Endothelial cell of umbilical vein (primary cell): Measurements from ENCODE around the gene SLC39A11. TPM values are rescaled to one million over a fixed set of nuclear protein-coding genes. Genes with fewer than 3 reads are reported as not detected.

ENCODE experiments used
- BruUV-seq: library from RNA; stranded (reverse); fragments of 400-500 nt; replicated peaks from 2 replicates; lab custom pipeline; 2021; lab: Mats Ljungman, UMichigan
- CTCF ChIA-PET: fragments of 300-600, 350-600 bp; sonication (Branson Sonifier 250); formaldehyde crosslinking; loops from one replicate; lab custom pipeline; 2021; ENCODE audit warnings: antibody characterized with exemption, inconsistent platforms; lab: Charles Lee
- POLR2A ChIA-PET: fragments of 300-600, 350-600 bp; sonication (Branson Sonifier 250); formaldehyde crosslinking; loops from one replicate; lab custom pipeline; 2021; ENCODE audit warnings: antibody characterized with exemption, inconsistent platforms; lab: Charles Lee
- DNase-seq: peaks from one replicate; pipeline ENCODE4 v3.0.0-alpha.2; 2011; ENCODE audit warnings: low read depth, low spot score
- FAIRE-seq: peaks from 2 replicates; lab custom pipeline; 2011; peaks lifted over from hg19 to GRCh38; lab: Jason Lieb, UNC
- H2AFZ ChIP-seq: 2 replicates; pipeline ENCODE4 v1.6.0; 2012; ENCODE audit warnings: low read depth, low read length, control low read depth, inconsistent platforms
- H3K27ac ChIP-seq: 2 replicates; pipeline ENCODE4 v1.5.1; 2011; ENCODE audit warnings: low read depth, mild to moderate bottlenecking, control low read depth, low read length, moderate library complexity; ENCODE audit not compliant: insufficient read depth
- H3K27me3 ChIP-seq, 2 experiments: 2 replicates each; pipeline versions ENCODE4 v1.6.0 to v1.6.1; 2011; ENCODE audit warnings: low read length in 2 of 2, mixed read lengths in 1 of 2; ENCODE audit not compliant: control insufficient read depth in 2 of 2, insufficient read depth in 2 of 2
- H3K36me3 ChIP-seq, 2 experiments: 2 replicates in 1 of 2; 3 replicates in 1 of 2; pipeline ENCODE4 v1.5.1; 2011; ENCODE audit warnings: low read length in 2 of 2, mild to moderate bottlenecking in 1 of 2, moderate library complexity in 1 of 2; ENCODE audit not compliant: control insufficient read depth in 2 of 2, insufficient read depth in 2 of 2; ENCODE audit errors: extremely low read depth in 1 of 2
- H3K4me1 ChIP-seq: 3 replicates; pipeline ENCODE4 v1.5.1; 2011; ENCODE audit warnings: mild to moderate bottlenecking, low read length; ENCODE audit not compliant: control insufficient read depth, insufficient read depth; ENCODE audit errors: extremely low read depth
- H3K4me2 ChIP-seq: 2 replicates; pipeline ENCODE4 v1.6.1; 2011; ENCODE audit warnings: low read length, control low read depth, mixed read lengths; ENCODE audit not compliant: insufficient read depth
- H3K4me3 ChIP-seq, 3 experiments: fragments of 200-600 bp in 1 of 3; sonication (generic), shearing (Covaris generic) in 1 of 3; replicated peaks in 1 of 3; 2 replicates each; pipeline ENCODE4 v1.5.1; 2011 to 2016; ENCODE audit warnings: control low read depth in 3 of 3, low read length in 3 of 3, mild to moderate bottlenecking in 2 of 3, inconsistent platforms in 1 of 3, low read depth in 1 of 3, moderate library complexity in 1 of 3; ENCODE audit not compliant: insufficient read depth in 1 of 3
- H3K79me2 ChIP-seq: 2 replicates; pipeline ENCODE4 v1.6.0; 2012; ENCODE audit warnings: low read length, inconsistent platforms; ENCODE audit not compliant: control insufficient read depth, insufficient read depth
- H3K9ac ChIP-seq: replicated peaks from 2 replicates; pipeline ENCODE3; 2011; ENCODE audit warnings: low read length, control low read depth; ENCODE audit not compliant: insufficient read depth; ENCODE audit errors: extremely low read depth
- H3K9me1 ChIP-seq: replicated peaks from 3 replicates; pipeline ENCODE4 v1.6.0; 2011; ENCODE audit warnings: mild to moderate bottlenecking, low read length; ENCODE audit not compliant: control insufficient read depth, insufficient read depth; ENCODE audit errors: extremely low read depth
- H3K9me3 ChIP-seq: replicated peaks from 2 replicates; pipeline ENCODE4 v1.5.1; 2012; ENCODE audit warnings: low read length, inconsistent platforms; ENCODE audit not compliant: control insufficient read depth, insufficient read depth
- H4K20me1 ChIP-seq: replicated peaks from 2 replicates; pipeline ENCODE3; 2011; ENCODE audit warnings: mild to moderate bottlenecking, low read length; ENCODE audit not compliant: control insufficient read depth, insufficient read depth; ENCODE audit errors: extremely low read depth
- EZH2 ChIP-seq: IDR thresholded peaks from 2 replicates; pipeline ENCODE4 v1.6.1; 2012; ENCODE audit warnings: borderline replicate concordance, low read depth, mild to moderate bottlenecking, moderate library complexity, low read length, inconsistent platforms; ENCODE audit not compliant: severe bottlenecking
- FOS ChIP-seq: IDR thresholded peaks from 2 replicates; pipeline ENCODE4 v1.6.1; 2011; ENCODE audit warnings: mild to moderate bottlenecking, low read length, moderate library complexity, borderline replicate concordance; ENCODE audit not compliant: insufficient read depth
- GATA2 ChIP-seq: IDR thresholded peaks from 2 replicates; pipeline ENCODE4 v1.7.0; 2011; ENCODE audit warnings: low read depth, mild to moderate bottlenecking, moderate library complexity, mixed read lengths, low read length; ENCODE audit not compliant: insufficient read length, insufficient read depth
- JUN ChIP-seq: IDR thresholded peaks from 2 replicates; pipeline ENCODE4 v1.6.1; 2011; ENCODE audit warnings: borderline replicate concordance, low read depth; ENCODE audit not compliant: insufficient read length, insufficient read depth
- MAX ChIP-seq: IDR thresholded peaks from 2 replicates; pipeline ENCODE4 v1.6.1; 2011; ENCODE audit not compliant: insufficient read depth, insufficient read length
- MYC ChIP-seq: IDR thresholded peaks from one replicate; pipeline ENCODE4 v1.6.1; 2011; ENCODE audit warnings: mild to moderate bottlenecking, low read depth, low read length
- POLR2A ChIP-seq: IDR thresholded peaks from 2 replicates; pipeline ENCODE4 v1.6.1; 2012; ENCODE audit warnings: low read depth, mild to moderate bottlenecking, control low read depth, low read length
- POLR2AphosphoS5 ChIP-seq: IDR thresholded peaks from 2 replicates; pipeline ENCODE4 v1.6.1; 2012; ENCODE audit warnings: low read depth, mild to moderate bottlenecking, control low read depth, low read length, moderate library complexity; ENCODE audit not compliant: insufficient read depth
- dilution Hi-C: fragments of 300-500 bp; cut with MboI; formaldehyde crosslinking; loops from one replicate; pipeline ENCODE4 v1.15.0; 2019; ENCODE audit warnings: low sequenced_read_pairs; ENCODE audit not compliant: extremely low pct_ligation_motif_present
- intact Hi-C: fragments of 100-400 bp; cut with micrococcal nuclease; formaldehyde crosslinking; loops from one replicate; pipeline ENCODE4 v1.10.0; 2022
- polyA plus RNA-seq, 4 experiments: library from polyadenylated mRNA; depleted of rRNA in 3 of 4; stranded (reverse) in 3 of 4; unstranded in 1 of 4; fragments of >200 nt; gene quantifications; 2 replicates each; pipeline versions ENCODE4 v1.2.1 to v1.2.3, GENCODE V29; 2011 to 2012; ENCODE audit warnings: missing spikeins in 1 of 4
- total RNA-seq: library from RNA; stranded (reverse); gene quantifications from 2 replicates; pipeline ENCODE4 v1.2.3, GENCODE V29; 2021
- TF ChIP-seq, protein P1 (sequence below), 2 donors: IDR thresholded peaks; 1 replicate in 1 of 2; 2 replicates in 1 of 2; pipeline ENCODE4 v1.5.1; 2011; ENCODE audit warnings: low read length in 2 of 2, mild to moderate bottlenecking in 2 of 2, moderate library complexity in 2 of 2, control low read depth in 1 of 2, inconsistent platforms in 1 of 2, low read depth in 1 of 2; ENCODE audit not compliant: insufficient read depth in 1 of 2; ENCODE audit errors: extremely low read depth in 1 of 2

The SLC39A11 gene
- total and polyA plus RNA-seq, 2 donors (not counting 3 experiments of a cell fraction or from before 2014, with no cell fraction given): 8.1 to 11.9 TPM

DNA sequence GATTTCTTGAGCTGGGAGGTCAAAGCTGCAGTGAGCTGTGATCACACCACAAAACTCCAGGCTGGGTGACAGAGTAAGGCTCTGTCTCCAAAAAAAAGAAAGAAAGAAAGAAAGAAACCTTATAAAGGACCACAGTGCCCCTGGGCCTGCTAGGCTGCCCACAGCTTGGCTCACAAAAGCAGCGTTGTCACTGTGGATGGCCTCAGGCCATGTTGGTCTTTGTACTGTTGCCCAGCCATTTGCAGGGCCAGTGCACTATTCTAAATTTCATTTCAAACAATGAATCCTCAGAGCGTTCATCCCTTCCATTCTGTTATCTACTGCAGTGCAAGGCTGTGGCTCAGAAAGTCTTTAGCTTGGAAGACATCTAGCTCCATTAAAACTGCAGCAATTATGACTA is 208.4 kb downstream of the SLC39A11 start:
- no peak overlapping the region for H2AFZ ChIP-seq
- POLR2A ChIA-PET: no interaction called here
- no peaks in the 10 kb centered on the region for H3K27me3 ChIP-seq
- no peak overlapping the region for H3K27ac ChIP-seq
- DNase-seq (no peak), FAIRE-seq (no peak)
- dilution Hi-C loops (no loop called here), intact Hi-C loops (no loop called here)
- H3K4me2 ChIP-seq: no peak overlapping the region
- no peaks in the 10 kb centered on the region for H3K9me3 ChIP-seq
- H3K4me3 ChIP-seq: no peak overlapping the region
- CTCF ChIA-PET: interaction anchor here (1.1 kb wide), 1 partner anchor 12 kb away, joined by 3 read pairs; no protein-coding TSS in a partner anchor
- H3K9ac ChIP-seq: no peak overlapping the region
- H3K36me3 ChIP-seq: no peaks in the 10 kb centered on the region
- BruUV-seq: no TSS peak
- H3K79me2 ChIP-seq: no peaks in the 10 kb centered on the region
- no peaks in the 10 kb centered on the region for H3K4me1 ChIP-seq
- H3K9me1 ChIP-seq: no peaks in the 10 kb centered on the region
- no peak for TF ChIP-seq EZH2
- no peak for TF ChIP-seq POLR2AphosphoS5
- TF ChIP-seq FOS: no peak
- no peak for TF ChIP-seq MYC
- TF ChIP-seq POLR2A: no peak
- TF ChIP-seq, protein P1, sequence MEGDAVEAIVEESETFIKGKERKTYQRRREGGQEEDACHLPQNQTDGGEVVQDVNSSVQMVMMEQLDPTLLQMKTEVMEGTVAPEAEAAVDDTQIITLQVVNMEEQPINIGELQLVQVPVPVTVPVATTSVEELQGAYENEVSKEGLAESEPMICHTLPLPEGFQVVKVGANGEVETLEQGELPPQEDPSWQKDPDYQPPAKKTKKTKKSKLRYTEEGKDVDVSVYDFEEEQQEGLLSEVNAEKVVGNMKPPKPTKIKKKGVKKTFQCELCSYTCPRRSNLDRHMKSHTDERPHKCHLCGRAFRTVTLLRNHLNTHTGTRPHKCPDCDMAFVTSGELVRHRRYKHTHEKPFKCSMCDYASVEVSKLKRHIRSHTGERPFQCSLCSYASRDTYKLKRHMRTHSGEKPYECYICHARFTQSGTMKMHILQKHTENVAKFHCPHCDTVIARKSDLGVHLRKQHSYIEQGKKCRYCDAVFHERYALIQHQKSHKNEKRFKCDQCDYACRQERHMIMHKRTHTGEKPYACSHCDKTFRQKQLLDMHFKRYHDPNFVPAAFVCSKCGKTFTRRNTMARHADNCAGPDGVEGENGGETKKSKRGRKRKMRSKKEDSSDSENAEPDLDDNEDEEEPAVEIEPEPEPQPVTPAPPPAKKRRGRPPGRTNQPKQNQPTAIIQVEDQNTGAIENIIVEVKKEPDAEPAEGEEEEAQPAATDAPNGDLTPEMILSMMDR (IDR thresholded peaks at IDR 0.05; ENCODE audit: extremely low read depth in 1 of 2, insufficient read depth in 1 of 2, low read depth in 1 of 2, low read length in 2 of 2): no peak
- TF ChIP-seq JUN: no peak
- no peak for TF ChIP-seq GATA2
- no peak for TF ChIP-seq MAX
- no peaks in the 10 kb centered on the region for H4K20me1 ChIP-seq
